DND-41 (cell line): ENCODE results near the gene RIN3.
"Not testable (repeated sequence)": the region's sequence is repeated elsewhere in the genome, so short reads cannot be mapped to it uniquely, and the experiment has no call there.

Source experiments
- ATAC-seq: fragments of 200-7000 bp; cut with Tn5 transposase; 3 replicates; pipeline ENCODE4 v1.9.1; 2021; ENCODE audit warnings: low read depth; ENCODE audit not compliant: insufficient read depth
- DNase-seq: peaks from one replicate; pipeline ENCODE4 v3.0.0-alpha.2; 2020
- H2AFZ ChIP-seq: 2 replicates; pipeline ENCODE4 v1.6.0; 2012; ENCODE audit warnings: low read depth, low read length
- H3K27ac ChIP-seq: 2 replicates; pipeline ENCODE4 v1.5.1; 2012; ENCODE audit warnings: low read length, inconsistent platforms
- H3K27me3 ChIP-seq: fragments of 200-600 bp; sonication (generic); 2 replicates; pipeline ENCODE4 v1.6.0; 2012; ENCODE audit warnings: low read length, mild to moderate bottlenecking, inconsistent platforms; ENCODE audit not compliant: insufficient read depth, poor library complexity
- H3K36me3 ChIP-seq: 2 replicates; pipeline ENCODE4 v1.5.1; 2012; ENCODE audit warnings: low read length, inconsistent platforms; ENCODE audit not compliant: insufficient read depth
- H3K4me1 ChIP-seq: 2 replicates; pipeline ENCODE4 v1.5.1; 2012; ENCODE audit warnings: mild to moderate bottlenecking, low read length; ENCODE audit not compliant: insufficient read depth
- H3K4me2 ChIP-seq: 2 replicates; pipeline ENCODE4 v1.6.0; 2012; ENCODE audit warnings: mild to moderate bottlenecking, moderate library complexity, low read length, inconsistent platforms; ENCODE audit not compliant: insufficient read depth
- H3K4me3 ChIP-seq, 2 experiments: fragments of 200-600 bp in 1 of 2; shearing (Covaris generic) in 1 of 2; 2 replicates each; pipeline ENCODE4 v1.5.1; 2012 to 2016; ENCODE audit warnings: inconsistent platforms in 2 of 2, low read length in 2 of 2, mild to moderate bottlenecking in 2 of 2, low read depth in 1 of 2, moderate library complexity in 1 of 2
- H3K79me2 ChIP-seq: 2 replicates; pipeline ENCODE4 v1.6.0; 2012; ENCODE audit warnings: low read length, inconsistent platforms; ENCODE audit not compliant: insufficient read depth
- H3K9ac ChIP-seq: 2 replicates; pipeline ENCODE4 v1.6.0; 2012; ENCODE audit warnings: low read depth, mild to moderate bottlenecking, inconsistent platforms, low read length, moderate library complexity
- H3K9me3 ChIP-seq: 2 replicates; pipeline ENCODE4 v1.5.1; 2012; ENCODE audit warnings: low read length, moderate library complexity, mild to moderate bottlenecking, inconsistent platforms; ENCODE audit not compliant: insufficient read depth, severe bottlenecking
- H4K20me1 ChIP-seq: 2 replicates; pipeline ENCODE4 v1.6.0; 2012; ENCODE audit warnings: low read length; ENCODE audit not compliant: insufficient read depth
- EZH2 ChIP-seq: IDR thresholded peaks from 3 replicates; pipeline ENCODE4 v1.6.1; 2012; ENCODE audit warnings: borderline replicate concordance, low read depth, mild to moderate bottlenecking, moderate library complexity, low read length, inconsistent platforms; ENCODE audit not compliant: severe bottlenecking
- TF ChIP-seq, protein P1 (sequence below): IDR thresholded peaks from 2 replicates; pipeline ENCODE4 v1.5.1; 2012; ENCODE audit warnings: borderline replicate concordance, low read length, moderate library complexity, mild to moderate bottlenecking; ENCODE audit not compliant: poor library complexity, severe bottlenecking; ENCODE audit errors: extremely low read depth

RIN3 gene

DNA sequence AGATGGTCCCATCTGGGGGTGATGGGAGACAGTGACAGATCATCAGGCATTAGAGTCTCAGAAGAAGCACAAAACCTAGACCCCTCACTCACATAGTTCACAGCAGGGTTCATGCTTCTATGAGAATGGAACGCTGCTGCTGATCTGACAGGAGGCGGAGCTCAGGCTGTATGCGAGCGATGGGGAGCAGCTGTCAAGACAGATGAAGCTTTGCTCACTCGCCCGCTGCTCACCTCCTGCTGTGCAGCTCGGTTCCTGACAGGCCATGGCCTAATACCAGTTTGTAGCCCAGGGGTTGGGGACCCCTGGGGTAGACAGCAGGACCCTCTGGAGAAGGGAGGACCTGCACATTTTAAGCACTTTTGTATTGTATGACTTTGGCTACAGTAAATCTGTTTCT, 123.6 kb downstream of the RIN3 start:
- Histone ChIP-seq H3K4me1 (no peaks in the 10 kb centered on the region), H3K9ac (no peak overlapping the region)
- ATAC-seq: no peak

DNA sequence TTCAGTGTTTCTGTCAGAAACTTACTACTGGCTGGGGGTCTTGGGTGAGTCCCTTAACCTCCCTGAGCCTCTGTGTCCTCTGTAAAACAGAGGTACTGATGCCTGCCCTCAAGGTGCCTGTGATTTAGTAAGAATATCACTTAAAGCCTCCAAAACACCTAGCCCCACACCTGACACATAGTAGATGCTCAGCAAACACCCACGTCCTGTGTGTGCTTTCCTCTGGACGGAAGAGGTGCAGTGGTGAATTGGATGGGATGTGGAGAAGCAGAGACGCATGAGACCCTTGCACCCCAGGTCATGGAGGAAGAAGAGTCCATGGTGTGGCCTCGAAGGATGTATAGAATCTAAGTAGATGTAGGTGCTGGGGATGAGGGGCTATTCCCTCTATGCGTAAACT, 124.3 kb downstream of the RIN3 start:
- no peaks in the 10 kb centered on the region for H3K9me3 ChIP-seq
- no peak overlapping the region for H2AFZ ChIP-seq
- H3K36me3 ChIP-seq: no peaks in the 10 kb centered on the region
- H3K9ac ChIP-seq: no peak overlapping the region
- DNase-seq (no peak), ATAC-seq (no peak)
- no peaks in the 10 kb centered on the region for H3K79me2 ChIP-seq
- H3K4me2 ChIP-seq: no peak overlapping the region
- TF ChIP-seq EZH2: no peak
- TF ChIP-seq, protein P1, sequence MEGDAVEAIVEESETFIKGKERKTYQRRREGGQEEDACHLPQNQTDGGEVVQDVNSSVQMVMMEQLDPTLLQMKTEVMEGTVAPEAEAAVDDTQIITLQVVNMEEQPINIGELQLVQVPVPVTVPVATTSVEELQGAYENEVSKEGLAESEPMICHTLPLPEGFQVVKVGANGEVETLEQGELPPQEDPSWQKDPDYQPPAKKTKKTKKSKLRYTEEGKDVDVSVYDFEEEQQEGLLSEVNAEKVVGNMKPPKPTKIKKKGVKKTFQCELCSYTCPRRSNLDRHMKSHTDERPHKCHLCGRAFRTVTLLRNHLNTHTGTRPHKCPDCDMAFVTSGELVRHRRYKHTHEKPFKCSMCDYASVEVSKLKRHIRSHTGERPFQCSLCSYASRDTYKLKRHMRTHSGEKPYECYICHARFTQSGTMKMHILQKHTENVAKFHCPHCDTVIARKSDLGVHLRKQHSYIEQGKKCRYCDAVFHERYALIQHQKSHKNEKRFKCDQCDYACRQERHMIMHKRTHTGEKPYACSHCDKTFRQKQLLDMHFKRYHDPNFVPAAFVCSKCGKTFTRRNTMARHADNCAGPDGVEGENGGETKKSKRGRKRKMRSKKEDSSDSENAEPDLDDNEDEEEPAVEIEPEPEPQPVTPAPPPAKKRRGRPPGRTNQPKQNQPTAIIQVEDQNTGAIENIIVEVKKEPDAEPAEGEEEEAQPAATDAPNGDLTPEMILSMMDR: no peak
- no peak overlapping the region for H3K4me3 ChIP-seq
- no peaks in the 10 kb centered on the region for H4K20me1 ChIP-seq
- H3K27ac ChIP-seq: no peak overlapping the region
- H3K27me3 ChIP-seq: no peaks in the 10 kb centered on the region
- H3K4me1 ChIP-seq: no peaks in the 10 kb centered on the region

More for the DNA sequence above, 123.6 kb downstream of the RIN3 start:
- Histone ChIP-seq H3K36me3 (no peaks in the 10 kb centered on the region), H4K20me1 (no peaks in the 10 kb centered on the region), H3K27me3 (peaks cover 3% of the 10 kb centered on the region), H3K27ac (no peak overlapping the region), H3K4me3 (no peak overlapping the region), H2AFZ (no peak overlapping the region), H3K9me3 (no peaks in the 10 kb centered on the region), H3K4me2 (no peak overlapping the region), H3K79me2 (no peaks in the 10 kb centered on the region)
- TF ChIP-seq, protein P1: no peak
- no peak for TF ChIP-seq EZH2
- DNase-seq: no peak

DNA sequence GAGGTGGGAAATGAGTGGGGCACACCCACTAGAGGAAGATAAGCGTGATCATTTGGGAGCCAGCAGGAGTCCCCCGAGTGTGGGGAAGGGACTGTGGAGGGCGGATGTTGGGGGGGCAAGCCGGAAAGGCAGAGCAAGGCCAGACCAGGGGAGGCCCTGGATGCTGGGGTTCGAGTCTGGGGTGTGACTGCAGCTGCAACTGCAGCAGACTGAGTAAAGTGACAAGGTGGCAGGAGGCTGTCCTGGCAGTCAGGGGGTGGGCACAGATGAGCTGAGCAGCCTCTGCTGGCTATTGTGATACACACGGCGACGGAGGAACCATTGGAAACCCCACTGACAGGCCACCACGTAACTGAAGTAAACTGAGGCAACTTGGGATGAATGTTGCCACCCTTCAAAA, 124.7 kb downstream of the RIN3 start:
- Histone ChIP-seq H3K4me2 (no peak overlapping the region), H3K9me3 (no peaks in the 10 kb centered on the region), H3K4me1 (no peaks in the 10 kb centered on the region), H3K4me3 (no peak overlapping the region), H4K20me1 (no peaks in the 10 kb centered on the region), H3K27me3 (no peaks in the 10 kb centered on the region), H3K36me3 (no peaks in the 10 kb centered on the region), H3K9ac (no peak overlapping the region), H3K27ac (no peak overlapping the region), H2AFZ (no peak overlapping the region), H3K79me2 (no peaks in the 10 kb centered on the region)
- no peak for ATAC-seq
- DNase-seq: no peak
- TF ChIP-seq EZH2: no peak
- TF ChIP-seq, protein P1: no peak

DNA sequence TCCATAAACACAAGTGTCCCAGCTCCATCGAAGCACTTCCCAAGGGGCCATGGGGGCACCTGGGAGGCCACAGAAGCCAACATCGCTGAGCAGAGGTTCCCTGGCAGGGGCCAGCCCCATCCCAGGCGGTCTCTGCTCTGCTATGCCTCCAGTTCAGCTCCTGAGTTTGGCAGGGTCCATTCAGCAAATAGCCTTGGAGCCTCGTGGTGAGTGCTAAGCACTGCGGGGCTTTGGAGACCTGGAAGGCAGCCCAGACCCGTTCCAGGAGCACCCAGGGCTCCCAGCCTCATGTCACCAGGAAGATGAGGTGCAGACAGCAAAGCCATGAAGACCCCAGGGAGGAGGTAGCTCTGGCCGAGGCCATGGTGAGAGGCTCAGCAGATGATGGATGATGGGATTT, 125.3 kb downstream of the RIN3 start:
- Histone ChIP-seq H3K27me3 (no peaks in the 10 kb centered on the region), H2AFZ (no peak overlapping the region), H3K9me3 (no peaks in the 10 kb centered on the region), H3K79me2 (no peaks in the 10 kb centered on the region), H3K9ac (no peak overlapping the region), H3K27ac (no peak overlapping the region), H3K4me3 (no peak overlapping the region), H3K4me2 (no peak overlapping the region), H3K4me1 (no peaks in the 10 kb centered on the region), H4K20me1 (no peaks in the 10 kb centered on the region), H3K36me3 (no peaks in the 10 kb centered on the region)
- no peak for TF ChIP-seq EZH2
- TF ChIP-seq, protein P1: no peak
- ATAC-seq: no peak
- DNase-seq: no peak

DNA sequence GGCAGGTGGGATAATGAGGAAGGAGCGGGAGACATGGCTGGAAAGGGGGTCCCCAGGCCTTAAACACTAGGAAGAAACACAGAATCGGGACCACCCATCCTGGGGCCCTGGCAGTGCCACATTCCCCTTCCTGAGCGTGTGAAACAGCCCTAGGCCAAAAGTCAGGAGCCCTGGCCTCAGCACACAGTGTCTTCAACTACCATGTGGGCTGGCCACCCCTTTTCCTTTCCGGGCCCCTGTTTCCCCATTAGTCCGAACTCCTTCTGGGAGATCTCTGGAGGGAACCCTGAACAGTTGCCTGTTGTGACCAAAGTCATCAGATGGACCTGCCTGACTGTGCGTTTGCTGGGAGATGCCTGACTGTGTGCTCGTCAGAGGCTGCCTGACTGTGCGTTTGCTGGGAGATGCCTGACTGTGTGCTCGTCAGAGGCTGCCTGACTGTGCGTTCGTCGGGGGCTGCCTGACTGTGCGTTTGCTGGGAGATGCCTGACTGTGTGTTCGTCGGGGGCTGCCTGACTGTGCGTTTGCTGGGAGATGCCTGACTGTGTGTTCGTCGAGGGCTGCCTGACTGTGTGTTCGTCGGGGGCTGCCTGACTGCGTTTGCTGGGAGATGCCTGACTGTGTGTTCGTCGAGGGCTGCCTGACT, 126.0 kb downstream of the RIN3 start:
- not testable (repeated sequence) for H3K9me3 ChIP-seq, H3K9ac ChIP-seq, H3K36me3 ChIP-seq, ATAC-seq, H3K27me3 ChIP-seq, H3K79me2 ChIP-seq, H2AFZ ChIP-seq, H3K27ac ChIP-seq, DNase-seq, H3K4me1 ChIP-seq, H3K4me3 ChIP-seq, H4K20me1 ChIP-seq, H3K4me2 ChIP-seq
